H7 (cell line): ENCODE data around the gene USP32. TPM values are rescaled to one million over a fixed set of nuclear protein-coding genes. Genes with fewer than 3 reads are reported as not detected.

Experiments
- DNase-seq: peaks from one replicate; pipeline ENCODE4 v3.0.0; 2012
- H3K27me3 ChIP-seq: 2 replicates; pipeline ENCODE4 v1.6.0; 2011; ENCODE audit warnings: mild to moderate bottlenecking, low read length; ENCODE audit not compliant: control insufficient read depth, insufficient read depth
- H3K36me3 ChIP-seq: replicated peaks from 2 replicates; pipeline ENCODE4 v1.5.1; 2011; ENCODE audit warnings: low read length; ENCODE audit not compliant: control insufficient read depth, insufficient read depth
- H3K4me3 ChIP-seq: 2 replicates; pipeline ENCODE4 v1.5.1; 2011; ENCODE audit warnings: low read depth, mild to moderate bottlenecking, control low read depth, low read length, moderate library complexity; ENCODE audit not compliant: insufficient read depth
- total RNA-seq: library from RNA; depleted of rRNA; stranded (reverse); fragments of >200 nt; shearing (Covaris generic); gene quantifications from 2 replicates; pipeline ENCODE4 v1.2.3, GENCODE V29; 2014; rRNA removed

USP32 gene
- total RNA-seq, 1 experiment from 2014 or later = 60.2 TPM

DNA sequence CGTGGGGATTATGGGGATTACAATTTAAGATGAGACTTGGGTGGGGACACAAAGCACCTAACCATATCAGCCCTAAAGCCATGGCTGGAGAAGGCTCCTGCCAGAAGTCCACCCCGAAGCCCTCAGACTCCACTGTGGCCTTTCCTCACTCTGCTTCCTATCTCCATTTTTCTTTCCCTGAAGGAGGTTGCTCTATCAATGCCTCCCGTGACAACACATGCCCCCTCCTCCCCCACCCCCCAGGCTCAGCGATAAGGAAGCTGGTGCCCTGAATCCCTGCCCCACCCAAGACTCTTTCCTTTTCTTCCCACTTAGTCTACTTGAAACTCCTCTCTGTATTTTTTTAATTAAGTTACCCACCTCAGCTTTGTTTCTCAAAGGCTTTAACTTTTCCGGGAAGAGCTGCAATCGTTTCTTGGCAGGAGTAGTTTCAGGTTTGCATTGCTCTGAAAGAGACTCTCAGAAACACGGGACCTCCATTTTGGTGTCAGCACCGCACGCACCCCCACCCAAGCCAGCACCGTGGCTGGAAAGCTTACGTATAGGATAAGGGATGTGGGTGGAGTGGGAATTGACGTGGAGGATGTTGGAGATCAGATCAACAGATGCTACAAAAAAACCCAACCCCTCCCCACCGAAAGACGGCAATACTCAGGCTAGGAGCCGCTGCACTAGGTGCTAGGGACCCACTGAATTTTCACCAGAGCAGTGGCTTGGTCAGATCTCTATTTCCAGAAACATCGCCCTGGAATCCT is 257.4 kb downstream of the USP32 start:
- Histone ChIP-seq H3K27me3 (peaks cover 39% of the 10 kb centered on the region), H3K36me3 (no peaks in the 10 kb centered on the region; the same call in 1 of the 2 replicates), H3K4me3 (peak overlapping the region; percentile 88)
- no peak for DNase-seq

DNA sequence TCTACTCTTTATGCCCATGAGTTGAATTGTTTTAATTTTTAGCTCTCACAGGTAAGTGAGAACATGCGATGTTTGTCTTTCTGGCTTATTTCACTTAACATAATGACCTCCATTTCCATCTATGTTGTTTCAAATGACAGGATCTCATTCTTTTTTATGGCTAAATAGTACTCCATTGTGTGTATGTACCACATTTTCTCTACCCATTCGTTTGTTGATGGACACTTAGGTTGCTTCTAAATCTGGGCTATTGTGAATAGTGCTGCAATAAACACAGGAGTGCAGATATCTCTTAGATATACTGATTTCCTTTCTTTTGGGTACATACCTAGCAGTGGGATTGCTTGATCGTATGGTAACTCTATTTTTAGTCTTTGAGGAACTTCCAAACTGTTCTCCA is 261.5 kb downstream of the USP32 start:
- H3K4me3 ChIP-seq = no peak overlapping the region
- peaks cover 9% of the 10 kb centered on the region for H3K27me3 ChIP-seq
- DNase-seq = no peak
- H3K36me3 ChIP-seq = no peaks in the 10 kb centered on the region; the same call in 1 of the 2 replicates

DNA sequence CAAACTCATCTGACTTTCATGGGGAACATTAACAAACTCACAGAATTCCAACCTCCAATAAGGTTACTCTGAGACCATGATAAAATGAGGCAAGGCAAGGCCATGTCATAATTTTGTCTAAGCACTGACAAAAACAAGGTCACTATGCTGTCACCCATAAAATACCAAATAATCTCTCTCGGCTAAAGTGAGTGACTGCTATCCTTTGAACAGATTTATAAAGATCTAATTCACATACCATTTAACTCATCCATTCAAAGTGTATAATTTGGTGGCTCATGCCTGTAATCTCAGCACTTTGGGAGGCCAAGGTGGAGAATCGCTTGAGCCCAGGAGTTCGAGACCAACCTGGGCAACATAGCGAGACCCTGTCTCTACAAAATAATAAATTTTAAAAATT is 262.8 kb downstream of the USP32 start:
- H3K36me3 ChIP-seq = no peaks in the 10 kb centered on the region; the same call in 1 of the 2 replicates
- H3K27me3 ChIP-seq = peaks cover 5% of the 10 kb centered on the region
- no peak overlapping the region for H3K4me3 ChIP-seq
- DNase-seq = no peak

Other genes with a start within 250 kb of the USP32 start
- 0.69 and 1.8 TPM in 2 replicates for gene CA4, start 242.2 kb downstream of the USP32 start, total RNA-seq
- not detected in 2 replicates for gene CHCT1, start 30.4 kb upstream of the USP32 start, total RNA-seq
- gene APPBP2, start 134.1 kb upstream of the USP32 start, total RNA-seq = 11.7 TPM in 2 replicates
- 9.6 and 13.9 TPM in 2 replicates for gene PPM1D, start 208.1 kb upstream of the USP32 start, total RNA-seq